H54 (cell line): ENCODE results near the gene OBSCN.

Experiments
- DNase-seq: peaks from one replicate; pipeline ENCODE4 v3.0.0; 2011; ENCODE audit warnings: low spot score, mixed read lengths; ENCODE audit not compliant: insufficient read length
- FAIRE-seq: peaks from 3 replicates; lab custom pipeline; 2011; peaks lifted over from hg19 to GRCh38; lab: Jason Lieb, UNC
- POLR2A ChIP-seq: IDR thresholded peaks from 2 replicates; pipeline ENCODE4 v1.6.1; 2011; ENCODE audit warnings: low read depth, mild to moderate bottlenecking, low read length

The OBSCN gene

GRCh38 chr1:228353601-228354371, 145.9 kb downstream of the OBSCN start:
- no peak for TF ChIP-seq POLR2A
- DNase-seq (no peak), FAIRE-seq (no peak)

GRCh38 chr1:228354390-228355320, 146.8 kb downstream of the OBSCN start:
- TF ChIP-seq POLR2A = no peak
- DNase-seq (no peak), FAIRE-seq (no peak)

- TF ChIP-seq POLR2A = no peak
- FAIRE-seq (no peak), DNase-seq (no peak)
Observed at GRCh38 chr1:228356897-228357680, 149.2 kb downstream of the OBSCN start.

GRCh38 chr1:228358039-228358763, 150.4 kb downstream of the OBSCN start:
- no peak for FAIRE-seq
- TF ChIP-seq POLR2A = no peak
- DNase-seq = no peak

DNA sequence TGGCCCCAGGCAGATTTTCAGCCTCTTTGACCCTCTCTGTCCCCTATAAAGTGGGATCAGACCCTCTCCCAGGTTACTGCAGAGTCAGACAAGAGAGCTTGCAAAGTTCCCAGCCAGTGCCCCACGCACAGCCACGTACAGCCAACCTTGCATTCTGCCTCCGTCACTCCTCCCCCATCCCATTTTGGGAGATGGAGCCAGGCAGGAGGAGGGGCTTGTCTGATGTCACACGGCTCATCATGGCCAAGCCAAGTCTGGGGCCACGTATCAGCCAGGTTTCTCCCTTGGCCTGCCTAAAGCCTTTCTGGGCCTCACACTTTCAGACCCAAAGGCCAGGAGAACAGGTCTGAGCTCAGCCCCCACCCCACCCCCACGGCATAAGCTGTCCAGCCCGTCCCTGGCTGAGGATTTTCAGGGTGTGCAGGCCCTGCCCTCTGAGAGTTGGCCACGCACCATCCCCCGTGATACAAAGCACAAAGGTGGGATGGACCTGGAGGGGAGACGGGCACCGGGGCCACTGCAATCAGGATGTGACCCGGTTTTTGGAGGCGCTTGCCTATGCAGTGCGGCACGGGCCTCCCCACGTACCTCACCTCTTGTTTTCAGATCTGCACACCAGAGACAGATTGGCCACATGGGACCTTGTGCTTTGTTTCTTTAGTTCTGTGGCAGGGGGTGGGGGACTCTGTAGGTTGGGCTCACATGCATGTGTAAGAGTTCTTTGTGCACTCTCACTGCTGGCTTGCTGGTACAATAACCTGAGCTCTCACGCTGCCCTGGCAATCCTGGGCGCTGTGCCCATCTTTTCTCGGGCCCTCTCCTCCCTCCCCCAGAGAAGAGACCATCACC, 151.1 kb downstream of the OBSCN start:
- FAIRE-seq (no peak), DNase-seq (no peak)
- no peak for TF ChIP-seq POLR2A

GRCh38 chr1:228359613-228360532, 152.0 kb downstream of the OBSCN start:
- TF ChIP-seq POLR2A = no peak
- FAIRE-seq = no peak
- DNase-seq = no peak

- FAIRE-seq (no peak), DNase-seq (no peak)
- no peak for TF ChIP-seq POLR2A
Observed at GRCh38 chr1:228360533-228361313, 152.9 kb downstream of the OBSCN start.

DNA sequence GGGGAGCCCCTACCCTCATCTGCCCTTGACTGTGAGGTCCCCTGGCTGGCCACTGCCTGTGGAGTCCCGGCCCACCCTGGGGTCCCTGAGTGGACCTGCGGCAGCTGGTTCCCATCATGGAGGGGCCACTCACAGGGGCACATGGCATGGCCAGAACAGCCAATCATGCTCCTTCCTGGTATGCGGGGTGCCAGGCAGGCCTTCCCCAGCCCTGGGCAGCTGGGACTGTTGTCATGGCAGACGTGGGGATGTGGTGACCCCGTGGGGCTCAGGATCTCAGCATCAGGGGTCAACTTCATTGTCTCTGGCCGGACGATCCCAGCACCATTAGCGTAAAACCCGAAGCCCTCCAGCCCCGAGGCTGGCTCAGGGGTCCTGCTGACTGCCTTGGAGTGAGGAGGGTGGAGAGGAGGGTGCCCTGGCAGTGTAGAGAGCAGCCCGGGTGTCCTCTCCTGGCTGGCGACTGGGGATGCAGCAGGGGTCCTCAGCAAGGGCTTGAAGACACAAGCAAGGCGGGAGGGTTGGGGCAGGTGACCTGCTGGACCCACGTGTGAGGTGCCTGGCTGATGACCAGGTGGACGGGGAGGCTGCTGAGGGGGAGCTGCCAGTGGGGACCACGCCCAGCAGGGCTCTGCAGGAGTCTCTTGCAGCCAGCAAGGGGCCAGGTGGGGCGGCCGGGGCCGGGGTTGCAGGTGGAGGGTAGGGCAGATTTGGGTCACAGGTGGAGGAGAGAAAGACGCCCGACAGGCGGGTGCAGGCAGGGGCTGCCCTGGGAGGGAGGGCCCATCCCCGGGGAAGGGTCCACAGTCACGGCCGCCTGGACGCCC, 153.7 kb downstream of the OBSCN start:
- DNase-seq (no peak), FAIRE-seq (no peak)
- no peak for TF ChIP-seq POLR2A

DNA sequence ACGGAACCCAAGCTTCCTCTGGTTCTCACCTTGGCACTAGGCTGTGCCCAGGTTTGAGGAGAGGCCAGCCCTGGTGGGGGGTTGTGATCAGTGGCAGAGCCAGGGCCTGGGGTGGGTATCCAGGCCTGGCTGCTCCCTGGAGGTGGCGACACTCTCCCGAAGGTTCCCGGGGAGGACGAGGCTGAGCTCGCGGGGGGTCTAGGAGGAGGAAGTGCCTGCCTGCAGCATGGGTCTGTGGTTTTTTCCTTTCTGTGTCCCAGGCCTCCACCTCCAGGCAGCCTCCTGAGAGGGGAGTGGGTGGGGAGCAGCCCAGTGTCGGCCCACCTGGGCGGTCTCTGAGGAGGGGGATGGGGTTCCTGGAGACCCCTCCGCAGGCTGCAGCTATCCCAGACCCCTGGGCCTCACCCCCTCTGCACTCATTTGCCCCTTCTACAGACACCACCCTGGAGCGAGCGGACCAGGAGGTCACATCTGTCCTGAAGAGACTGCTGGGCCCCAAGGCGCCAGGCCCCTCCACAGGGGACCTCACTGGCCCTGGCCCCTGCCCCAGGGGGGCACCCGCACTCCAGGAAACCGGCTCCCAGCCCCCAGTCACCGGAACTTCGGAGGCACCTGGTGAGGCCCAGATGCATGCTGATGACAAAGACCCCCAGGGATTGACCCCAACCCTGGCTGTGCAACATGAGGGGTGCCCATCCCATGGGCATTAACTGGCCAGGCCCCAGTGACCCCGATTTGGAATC, 154.5 kb downstream of the OBSCN start:
- FAIRE-seq (no peak), DNase-seq (no peak)
- TF ChIP-seq POLR2A = no peak
